A549 (cell line): ENCODE data around the gene CEP112.

Experiments used
- CBX8 ChIP-seq: fragments of 200-600 bp; sonication (generic); IDR thresholded peaks from 2 replicates; pipeline ENCODE4 v1.6.1; 2016
- CTCF ChIP-seq: fragments of >200 bp; sonication (Bioruptor Twin); formaldehyde crosslinking; IDR thresholded peaks from 3 replicates; pipeline ENCODE4 v1.5.1; 2016
- GATA3 ChIP-seq: IDR thresholded peaks from 2 replicates; pipeline ENCODE4 v1.6.1; 2012; ENCODE audit warnings: borderline replicate concordance
- JUN ChIP-seq, 2 experiments: fragments of >200 bp; sonication (Bioruptor Twin); formaldehyde crosslinking; IDR thresholded peaks; 2 replicates in 1 of 2; 3 replicates in 1 of 2; pipeline ENCODE4 v1.6.1; 2016 to 2017
- JUNB ChIP-seq: fragments of >200 bp; sonication (Bioruptor Twin); formaldehyde crosslinking; IDR thresholded peaks from 2 replicates; pipeline ENCODE4 v1.6.1; 2016
- NR3C1 ChIP-seq: fragments of >200 bp; sonication (Bioruptor Twin); formaldehyde crosslinking; IDR thresholded peaks from 3 replicates; pipeline ENCODE4 v1.6.1; 2017
- POLR2A ChIP-seq: IDR thresholded peaks from 2 replicates; pipeline ENCODE4 v1.6.1; 2012; ENCODE audit warnings: mild to moderate bottlenecking, low read length
- REST ChIP-seq: fragments of 200-600 bp; sonication (generic); IDR thresholded peaks from 2 replicates; pipeline ENCODE4 v1.6.1; 2016; ENCODE audit warnings: antibody characterized with exemption, mild to moderate bottlenecking, moderate library complexity

DNA sequence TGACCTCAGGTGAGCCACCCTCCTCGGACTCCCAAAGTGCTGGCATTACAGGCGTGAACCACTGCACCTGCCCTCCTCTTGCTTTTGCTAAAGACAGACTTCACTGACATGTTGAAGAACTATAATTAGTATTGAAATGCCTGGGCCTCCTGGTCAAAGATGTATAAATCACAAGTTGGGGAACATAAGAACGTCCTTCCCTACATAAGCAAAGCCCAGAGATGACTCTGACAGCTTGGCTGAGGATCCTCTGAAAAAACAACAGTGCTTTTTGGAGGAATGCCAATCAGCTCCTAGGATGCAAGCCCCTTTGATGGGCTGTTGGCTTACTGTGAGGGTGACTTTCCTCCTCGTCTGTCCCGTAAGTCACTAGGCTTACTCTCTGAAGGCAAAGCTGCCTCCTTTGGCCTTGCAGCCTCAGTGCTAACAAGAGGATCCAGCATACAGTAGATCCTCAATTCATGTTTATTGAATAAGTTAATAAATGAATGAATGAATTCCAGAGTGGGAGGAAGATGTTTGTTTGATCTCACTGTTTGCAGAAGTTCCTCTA lies 30.9 kb upstream of the CEP112 start:
- no peak for TF ChIP-seq CTCF
- TF ChIP-seq REST = no peak
- TF ChIP-seq JUNB = no peak
- no peak for TF ChIP-seq CBX8
- no peak for TF ChIP-seq NR3C1
- no peak for TF ChIP-seq GATA3
- no peak for TF ChIP-seq POLR2A
- TF ChIP-seq JUN (IDR thresholded peaks at IDR 0.05) = no peak
